ENCODE measurements around the gene MFRP. TPM values are rescaled to one million over a fixed set of nuclear protein-coding genes. Genes with fewer than 3 reads are reported as not detected.

MFRP gene
- total and polyA plus RNA-seq, 9 of the 15 experiments (the other 6 are each of a cell fraction or from before 2014, with no cell fraction given): not detected

DNA sequence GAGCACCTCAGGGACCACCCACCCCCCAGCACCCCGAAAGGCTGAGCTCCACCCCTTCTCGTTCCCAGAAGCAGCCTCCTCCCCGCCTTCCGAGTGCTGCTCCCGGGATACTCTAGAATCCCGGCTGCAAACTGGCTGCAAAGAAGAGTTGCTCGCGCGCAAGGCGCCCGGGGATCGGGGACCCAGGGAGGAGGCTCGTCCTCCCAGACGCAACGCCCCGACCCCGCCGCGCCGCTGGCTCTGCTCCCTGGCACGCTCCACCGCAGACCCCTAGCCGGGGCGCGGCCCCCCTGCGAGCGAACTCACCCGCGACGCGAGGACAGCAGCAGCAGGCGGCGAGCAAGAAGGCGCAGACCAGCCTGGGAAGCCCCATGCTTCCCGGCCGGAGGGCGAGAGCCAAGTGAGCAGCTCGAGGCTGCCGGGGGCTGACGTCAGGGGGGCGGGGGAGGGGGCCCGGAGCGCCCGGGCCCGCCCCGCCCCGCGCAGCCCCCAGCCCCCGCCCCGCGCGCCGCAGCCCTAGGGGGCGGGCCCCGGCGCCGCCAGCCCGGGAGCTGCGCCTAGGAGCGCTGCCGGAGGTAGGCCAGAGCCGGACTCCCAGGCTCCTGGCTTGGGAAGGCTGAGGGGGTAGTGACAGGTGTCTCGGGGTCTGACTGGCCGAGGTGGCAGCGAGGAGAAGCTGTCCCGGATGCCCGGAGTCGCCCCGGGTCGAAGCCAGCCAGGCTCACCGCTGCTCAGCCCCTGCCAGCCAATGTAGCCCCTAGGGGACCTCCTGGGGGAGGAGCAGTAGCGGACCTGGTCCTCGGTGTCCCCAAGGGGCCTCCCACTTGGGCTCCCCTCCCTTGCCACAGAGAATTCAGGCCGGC is 29.5 kb downstream of the MFRP start, which contains the start of gene MCAM:
Gene MCAM (minus strand): TSS at position 402 of the 863 bp plus-strand sequence. CDS start 29 bp downstream, at position 373.
- 2% methylated on average over 39 of the region's 74 CpGs for WGBS (ENCODE audit: insufficient coverage, low coverage, missing lambda C conversion rate)
- H3K9me1 ChIP-seq (ENCODE audit: control insufficient read depth, insufficient read depth, low read length): no peaks in the 10 kb centered on the region
- H3K27ac ChIP-seq (ENCODE audit: extremely low read depth, low read depth, low read length): peak within 1 kb of the TSS; percentile 93
- H3K9ac ChIP-seq (ENCODE audit: insufficient read depth in 1 of 2, low read depth in 2 of 2, low read length in 2 of 2): peak within 1 kb of the TSS; percentile 79 to 91
- ATAC-seq (peak; percentile 52), DNase-seq (ENCODE audit: extremely low read depth in 1 of 4, low spot score in 3 of 4) (peak; percentile 74 to 93 (median 90)), FAIRE-seq (no peak)
- H3K36me3 ChIP-seq (ENCODE audit: control insufficient read depth, insufficient read depth, low read length): peaks cover 30% of the 10 kb centered on the region; the same call in 2 of the 3 replicates
- H3K4me3 ChIP-seq: peak within 1 kb of the TSS; percentile 56
- H3K4me2 ChIP-seq (ENCODE audit: insufficient read depth, low read length): peak within 1 kb of the TSS; percentile 92
- H3K79me2 ChIP-seq (ENCODE audit: control insufficient read depth, insufficient read depth, low read length): peaks cover 29% of the 10 kb centered on the region; the same call in 2 of the 3 replicates
- peak within 1 kb of the TSS; percentile 80 for H2AFZ ChIP-seq (ENCODE audit: low read depth, low read length)
- H3K9me3 ChIP-seq (replicated peaks; ENCODE audit: control insufficient read depth, insufficient read depth, low read depth, low read length): no peaks in the 10 kb centered on the region
- POLR2A ChIA-PET: interaction anchor here (0.6 to 5.1 kb wide), 12 partner anchors 8 to 222 kb away, joined by 3 to 22 read pairs (median 4); partner anchors contain the start of gene RNF26
- H3K27me3 ChIP-seq (ENCODE audit: control insufficient read depth in 2 of 2, insufficient read depth in 2 of 2, low read length in 2 of 2): no peaks in the 10 kb centered on the region; a peak in 1 of 5 replicates
- peaks cover 43 to 75% of the 10 kb centered on the region in 2 experiments for H3K4me1 ChIP-seq (replicated peaks in 1 of 2; ENCODE audit: control insufficient read depth in 2 of 2, insufficient read depth in 2 of 2, low read length in 2 of 2)
- intact Hi-C loops (cut with micrococcal nuclease) (loop anchor here (5.0 kb wide), 1 partner anchor 405 kb away; no protein-coding TSS in a partner anchor), in situ Hi-C loops (cut with MboI) (no loop called here)
- CTCF ChIA-PET (ENCODE audit: low intra/inter-chr PET ratio): no interaction called here
- H4K20me1 ChIP-seq (replicated peaks; ENCODE audit: control insufficient read depth, insufficient read depth, low read length): 0 out of 2 replicates have a peak, but pooled peaks cover 6% of the 10 kb centered on the region
- BruUV-seq (replicated peaks): no TSS peak
- TF ChIP-seq GABPA (tag; conservative IDR thresholded peaks at IDR 0.05; ENCODE audit: low read depth) (no peak), SAP30 (IDR thresholded peaks at IDR 0.05; ENCODE audit: borderline replicate concordance, insufficient read depth, low read depth, low read length, poor library complexity, severe bottlenecking) (no peak), ZNF76 (CRISPR knock-in tag; IDR thresholded peaks at IDR 0.05; ENCODE audit: borderline replicate concordance) (no peak), XRCC5 (IDR thresholded peaks at IDR 0.05; ENCODE audit: low read depth, low read length) (no peak), STAT5A (IDR thresholded peaks at IDR 0.05; ENCODE audit: borderline replicate concordance, low read length) (no peak), CAMTA2 (CRISPR knock-in tag; conservative IDR thresholded peaks at IDR 0.05) (no peak), NR4A1 (CRISPR knock-in tag; IDR thresholded peaks at IDR 0.05) (0 out of 2 replicates have a peak, but pooled peaks have one; percentile 13), NR4A1 (tag; IDR thresholded peaks at IDR 0.05) (no peak), ZNF212 (CRISPR knock-in tag; IDR thresholded peaks at IDR 0.05) (no peak), SIN3A (IDR thresholded peaks at IDR 0.05; ENCODE audit: borderline replicate concordance in 2 of 2, control insufficient read depth in 1 of 2, low read depth in 2 of 2, low read length in 2 of 2) (peak in 1 of 2 experiments; percentile 8; a peak in 1 of 4 replicates), CXXC5 (CRISPR knock-in tag; IDR thresholded peaks at IDR 0.05) (0 out of 2 replicates have a peak, but pooled peaks have one; percentile 37)
- TF ChIP-seq, protein P1, sequence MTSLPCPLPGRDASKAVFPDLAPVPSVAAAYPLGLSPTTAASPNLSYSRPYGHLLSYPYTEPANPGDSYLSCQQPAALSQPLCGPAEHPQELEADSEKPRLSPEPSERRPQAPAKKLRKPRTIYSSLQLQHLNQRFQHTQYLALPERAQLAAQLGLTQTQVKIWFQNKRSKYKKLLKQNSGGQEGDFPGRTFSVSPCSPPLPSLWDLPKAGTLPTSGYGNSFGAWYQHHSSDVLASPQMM (CRISPR knock-in tag; IDR thresholded peaks at IDR 0.05): no peak
- TF ChIP-seq, protein P2, sequence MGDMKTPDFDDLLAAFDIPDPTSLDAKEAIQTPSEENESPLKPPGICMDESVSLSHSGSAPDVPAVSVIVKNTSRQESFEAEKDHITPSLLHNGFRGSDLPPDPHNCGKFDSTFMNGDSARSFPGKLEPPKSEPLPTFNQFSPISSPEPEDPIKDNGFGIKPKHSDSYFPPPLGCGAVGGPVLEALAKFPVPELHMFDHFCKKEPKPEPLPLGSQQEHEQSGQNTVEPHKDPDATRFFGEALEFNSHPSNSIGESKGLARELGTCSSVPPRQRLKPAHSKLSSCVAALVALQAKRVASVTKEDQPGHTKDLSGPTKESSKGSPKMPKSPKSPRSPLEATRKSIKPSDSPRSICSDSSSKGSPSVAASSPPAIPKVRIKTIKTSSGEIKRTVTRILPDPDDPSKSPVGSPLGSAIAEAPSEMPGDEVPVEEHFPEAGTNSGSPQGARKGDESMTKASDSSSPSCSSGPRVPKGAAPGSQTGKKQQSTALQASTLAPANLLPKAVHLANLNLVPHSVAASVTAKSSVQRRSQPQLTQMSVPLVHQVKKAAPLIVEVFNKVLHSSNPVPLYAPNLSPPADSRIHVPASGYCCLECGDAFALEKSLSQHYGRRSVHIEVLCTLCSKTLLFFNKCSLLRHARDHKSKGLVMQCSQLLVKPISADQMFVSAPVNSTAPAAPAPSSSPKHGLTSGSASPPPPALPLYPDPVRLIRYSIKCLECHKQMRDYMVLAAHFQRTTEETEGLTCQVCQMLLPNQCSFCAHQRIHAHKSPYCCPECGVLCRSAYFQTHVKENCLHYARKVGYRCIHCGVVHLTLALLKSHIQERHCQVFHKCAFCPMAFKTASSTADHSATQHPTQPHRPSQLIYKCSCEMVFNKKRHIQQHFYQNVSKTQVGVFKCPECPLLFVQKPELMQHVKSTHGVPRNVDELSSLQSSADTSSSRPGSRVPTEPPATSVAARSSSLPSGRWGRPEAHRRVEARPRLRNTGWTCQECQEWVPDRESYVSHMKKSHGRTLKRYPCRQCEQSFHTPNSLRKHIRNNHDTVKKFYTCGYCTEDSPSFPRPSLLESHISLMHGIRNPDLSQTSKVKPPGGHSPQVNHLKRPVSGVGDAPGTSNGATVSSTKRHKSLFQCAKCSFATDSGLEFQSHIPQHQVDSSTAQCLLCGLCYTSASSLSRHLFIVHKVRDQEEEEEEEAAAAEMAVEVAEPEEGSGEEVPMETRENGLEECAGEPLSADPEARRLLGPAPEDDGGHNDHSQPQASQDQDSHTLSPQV (IDR thresholded peaks at IDR 0.05): no peak
- TF ChIP-seq, protein P3, sequence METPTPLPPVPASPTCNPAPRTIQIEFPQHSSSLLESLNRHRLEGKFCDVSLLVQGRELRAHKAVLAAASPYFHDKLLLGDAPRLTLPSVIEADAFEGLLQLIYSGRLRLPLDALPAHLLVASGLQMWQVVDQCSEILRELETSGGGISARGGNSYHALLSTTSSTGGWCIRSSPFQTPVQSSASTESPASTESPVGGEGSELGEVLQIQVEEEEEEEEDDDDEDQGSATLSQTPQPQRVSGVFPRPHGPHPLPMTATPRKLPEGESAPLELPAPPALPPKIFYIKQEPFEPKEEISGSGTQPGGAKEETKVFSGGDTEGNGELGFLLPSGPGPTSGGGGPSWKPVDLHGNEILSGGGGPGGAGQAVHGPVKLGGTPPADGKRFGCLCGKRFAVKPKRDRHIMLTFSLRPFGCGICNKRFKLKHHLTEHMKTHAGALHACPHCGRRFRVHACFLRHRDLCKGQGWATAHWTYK (CRISPR knock-in tag; IDR thresholded peaks at IDR 0.05): no peak

Data from K562 (cell line).